Brain microvascular endothelial cell (primary cell): ENCODE measurements around the gene MAPK7.

Source experiments
- DNase-seq: peaks from one replicate; pipeline ENCODE4 v3.0.0-alpha.2; 2020
- H3K27ac ChIP-seq: fragments of 250-450 bp; sonication (Bioruptor Pico); 2 replicates; pipeline ENCODE4 v1.5.1; 2020; ENCODE audit warnings: mild to moderate bottlenecking, moderate library complexity
- H3K27me3 ChIP-seq: fragments of 250-450 bp; sonication (Bioruptor Pico); replicated peaks from 2 replicates; pipeline ENCODE4 v1.5.1; 2020; ENCODE audit warnings: mild to moderate bottlenecking
- H3K36me3 ChIP-seq: fragments of 250-450 bp; sonication (Bioruptor Pico); replicated peaks from 2 replicates; pipeline ENCODE4 v1.5.1; 2020; ENCODE audit warnings: mild to moderate bottlenecking
- H3K4me3 ChIP-seq: 2 replicates; pipeline ENCODE4 v1.5.1; 2011; ENCODE audit warnings: low read depth, mild to moderate bottlenecking, control low read depth, low read length, moderate library complexity
- in situ Hi-C: cut with HindIII; loops from 2 replicates; pipeline ENCODE4 v1.10.0; 2017; ENCODE audit warnings: low sequenced_read_pairs, low pct_ligation_motif_present
- TF ChIP-seq, protein P1 (sequence below): IDR thresholded peaks from 2 replicates; pipeline ENCODE4 v1.5.1; 2011; ENCODE audit warnings: low read depth, mild to moderate bottlenecking, moderate library complexity, low read length, control low read depth, inconsistent platforms; ENCODE audit errors: missing control alignments

The MAPK7 gene

DNA sequence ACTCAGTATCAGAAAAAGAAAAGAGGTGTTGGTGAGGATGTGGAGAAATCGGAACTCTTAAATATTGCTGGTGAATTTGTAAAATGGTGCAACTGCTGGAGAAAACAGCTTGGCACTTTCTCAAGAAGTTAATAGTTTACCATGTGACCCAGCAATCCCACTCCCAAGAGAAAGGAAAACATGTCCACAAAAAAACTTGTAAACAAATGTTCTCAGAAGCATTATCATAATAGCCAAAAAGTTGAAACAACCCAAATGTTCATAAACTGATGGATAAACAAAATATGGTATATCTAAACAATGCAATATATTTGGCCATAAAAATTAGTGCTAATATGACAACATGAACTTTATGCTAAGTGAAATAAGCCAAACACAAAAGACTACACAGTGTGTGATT, 2.6 kb upstream of the MAPK7 start:
- in situ Hi-C loops, result no loop called here
- TF ChIP-seq, protein P1, sequence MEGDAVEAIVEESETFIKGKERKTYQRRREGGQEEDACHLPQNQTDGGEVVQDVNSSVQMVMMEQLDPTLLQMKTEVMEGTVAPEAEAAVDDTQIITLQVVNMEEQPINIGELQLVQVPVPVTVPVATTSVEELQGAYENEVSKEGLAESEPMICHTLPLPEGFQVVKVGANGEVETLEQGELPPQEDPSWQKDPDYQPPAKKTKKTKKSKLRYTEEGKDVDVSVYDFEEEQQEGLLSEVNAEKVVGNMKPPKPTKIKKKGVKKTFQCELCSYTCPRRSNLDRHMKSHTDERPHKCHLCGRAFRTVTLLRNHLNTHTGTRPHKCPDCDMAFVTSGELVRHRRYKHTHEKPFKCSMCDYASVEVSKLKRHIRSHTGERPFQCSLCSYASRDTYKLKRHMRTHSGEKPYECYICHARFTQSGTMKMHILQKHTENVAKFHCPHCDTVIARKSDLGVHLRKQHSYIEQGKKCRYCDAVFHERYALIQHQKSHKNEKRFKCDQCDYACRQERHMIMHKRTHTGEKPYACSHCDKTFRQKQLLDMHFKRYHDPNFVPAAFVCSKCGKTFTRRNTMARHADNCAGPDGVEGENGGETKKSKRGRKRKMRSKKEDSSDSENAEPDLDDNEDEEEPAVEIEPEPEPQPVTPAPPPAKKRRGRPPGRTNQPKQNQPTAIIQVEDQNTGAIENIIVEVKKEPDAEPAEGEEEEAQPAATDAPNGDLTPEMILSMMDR, result no peak
- no peaks in the 10 kb centered on the region for H3K27me3 ChIP-seq
- peaks cover 14% of the 10 kb centered on the region for H3K36me3 ChIP-seq
- DNase-seq, result no peak
- H3K4me3 ChIP-seq, result no peak overlapping the region
- no peak overlapping the region for H3K27ac ChIP-seq

DNA sequence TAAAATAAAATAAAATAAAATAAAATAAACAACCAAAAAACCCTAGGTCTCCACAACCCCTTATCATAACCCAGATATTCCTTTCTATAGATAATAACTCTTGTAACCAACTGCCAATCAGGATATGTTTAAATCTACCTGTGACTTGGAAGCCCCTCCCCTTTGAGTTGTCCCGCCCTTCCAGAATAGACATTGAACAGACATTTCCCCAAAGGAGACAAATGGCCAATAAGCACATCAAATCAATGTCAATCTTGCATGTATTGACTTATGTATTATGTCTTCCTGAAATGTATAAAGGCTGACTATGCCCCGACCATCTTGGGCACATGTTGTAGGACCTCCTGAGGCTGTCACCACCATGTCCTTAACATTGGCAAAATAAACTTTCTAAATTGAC, 1.5 kb upstream of the MAPK7 start:
- in situ Hi-C loops, result no loop called here
- Histone ChIP-seq H3K4me3 (peak overlapping the region; percentile 67), H3K27ac (peak overlapping the region; percentile 87), H3K36me3 (peaks cover 24% of the 10 kb centered on the region), H3K27me3 (no peaks in the 10 kb centered on the region)
- no peak for DNase-seq
- TF ChIP-seq, protein P1, result no peak

DNA sequence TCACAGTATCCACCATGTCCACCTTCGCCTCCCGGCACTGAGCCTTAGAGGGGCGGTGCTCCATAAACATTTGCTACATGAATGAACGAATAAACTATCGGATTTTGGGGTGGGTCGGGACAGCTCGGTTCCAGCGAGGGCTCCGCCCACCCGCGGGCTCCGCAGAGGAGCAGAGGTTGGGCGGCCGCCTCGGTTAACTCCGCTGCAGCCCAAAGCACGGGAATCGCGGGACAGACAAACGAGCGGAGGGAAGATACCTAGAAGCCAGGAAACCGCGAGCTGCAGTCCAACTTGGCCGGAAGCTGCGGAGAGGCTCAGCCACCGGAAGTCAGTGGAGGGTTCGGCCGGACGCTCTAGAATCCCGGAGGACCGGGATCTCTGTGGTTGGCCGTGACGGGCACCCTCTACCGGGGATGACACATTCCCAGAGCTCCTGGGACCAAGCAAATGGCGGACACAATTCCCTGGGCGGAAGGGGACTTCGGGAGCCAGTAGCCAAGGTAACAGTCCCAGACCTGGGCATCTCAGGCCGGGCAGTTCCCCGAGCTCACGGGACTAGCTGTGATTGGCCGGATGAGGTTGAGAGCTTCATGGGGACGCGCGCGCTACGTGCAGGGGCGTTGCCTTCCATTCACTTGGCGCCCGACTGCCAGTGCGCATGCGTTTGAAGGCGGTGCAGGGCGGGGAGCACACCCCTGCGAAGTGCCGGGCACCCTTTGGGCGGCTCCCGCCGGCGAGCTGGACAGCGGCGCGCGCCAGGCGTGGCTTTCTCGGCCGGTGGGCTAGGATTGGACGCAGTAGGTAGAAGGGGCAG, 489 bp upstream of the MAPK7 start:
- in situ Hi-C loops, result no loop called here
- Histone ChIP-seq H3K36me3 (peaks cover 32% of the 10 kb centered on the region), H3K27me3 (no peaks in the 10 kb centered on the region), H3K4me3 (peak overlapping the region; percentile 82), H3K27ac (peak overlapping the region; percentile 87)
- TF ChIP-seq, protein P1, result no peak
- DNase-seq, result peak; percentile 97

DNA sequence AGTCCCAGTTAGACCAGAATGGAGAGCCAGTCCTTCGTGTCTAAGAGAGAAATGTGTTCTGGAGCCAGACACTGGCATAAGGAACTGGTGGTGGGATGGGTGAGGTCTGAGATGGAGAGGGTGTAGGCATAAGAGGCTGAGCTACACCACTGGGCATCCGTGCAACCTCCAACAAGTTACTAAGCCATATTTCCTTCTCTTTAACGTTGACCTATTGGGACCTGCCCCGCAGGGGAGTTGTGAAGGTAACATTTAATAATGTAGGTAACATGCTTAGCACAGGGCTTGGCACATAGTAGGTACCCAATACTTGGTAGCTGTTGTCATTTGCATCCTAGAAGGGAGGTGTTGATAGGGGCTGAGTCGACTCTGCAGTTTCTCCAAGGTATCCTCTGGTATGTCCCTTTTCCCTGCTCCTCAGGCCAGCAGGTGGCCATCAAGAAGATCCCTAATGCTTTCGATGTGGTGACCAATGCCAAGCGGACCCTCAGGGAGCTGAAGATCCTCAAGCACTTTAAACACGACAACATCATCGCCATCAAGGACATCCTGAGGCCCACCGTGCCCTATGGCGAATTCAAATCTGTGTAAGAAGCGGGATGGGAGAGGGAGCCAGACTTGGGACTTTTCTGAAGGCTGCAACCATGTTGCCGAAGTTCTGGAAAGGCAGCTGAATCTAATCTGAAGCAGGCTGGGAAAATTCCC, 1.2 kb downstream of the MAPK7 start:
- H3K4me3 ChIP-seq, result peak overlapping the region; percentile 82
- no peak for DNase-seq
- H3K36me3 ChIP-seq, result peaks cover 45% of the 10 kb centered on the region
- TF ChIP-seq, protein P1, result peak; percentile 11
- no peak overlapping the region for H3K27ac ChIP-seq
- no peaks in the 10 kb centered on the region for H3K27me3 ChIP-seq
- in situ Hi-C loops, result no loop called here

DNA sequence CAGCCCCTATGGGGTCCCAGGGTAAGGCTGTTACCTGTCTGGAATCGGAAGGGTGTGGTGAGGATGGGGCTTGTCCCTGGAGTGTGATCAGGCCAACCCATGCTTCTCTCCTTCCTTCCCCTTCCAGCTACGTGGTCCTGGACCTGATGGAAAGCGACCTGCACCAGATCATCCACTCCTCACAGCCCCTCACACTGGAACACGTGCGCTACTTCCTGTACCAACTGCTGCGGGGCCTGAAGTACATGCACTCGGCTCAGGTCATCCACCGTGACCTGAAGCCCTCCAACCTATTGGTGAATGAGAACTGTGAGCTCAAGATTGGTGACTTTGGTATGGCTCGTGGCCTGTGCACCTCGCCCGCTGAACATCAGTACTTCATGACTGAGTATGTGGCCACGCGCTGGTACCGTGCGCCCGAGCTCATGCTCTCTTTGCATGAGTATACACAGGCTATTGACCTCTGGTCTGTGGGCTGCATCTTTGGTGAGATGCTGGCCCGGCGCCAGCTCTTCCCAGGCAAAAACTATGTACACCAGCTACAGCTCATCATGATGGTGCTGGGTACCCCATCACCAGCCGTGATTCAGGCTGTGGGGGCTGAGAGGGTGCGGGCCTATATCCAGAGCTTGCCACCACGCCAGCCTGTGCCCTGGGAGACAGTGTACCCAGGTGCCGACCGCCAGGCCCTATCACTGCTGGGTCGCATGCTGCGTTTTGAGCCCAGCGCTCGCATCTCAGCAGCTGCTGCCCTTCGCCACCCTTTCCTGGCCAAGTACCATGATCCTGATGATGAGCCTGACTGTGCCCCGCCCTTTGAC, 2.4 kb downstream of the MAPK7 start:
- no peaks in the 10 kb centered on the region for H3K27me3 ChIP-seq
- no peak overlapping the region for H3K4me3 ChIP-seq
- TF ChIP-seq, protein P1, result no peak
- peaks cover 52% of the 10 kb centered on the region for H3K36me3 ChIP-seq
- in situ Hi-C loops, result no loop called here
- H3K27ac ChIP-seq, result no peak overlapping the region
- no peak for DNase-seq
